Sigmoid colon (tissue), 4 donors: ENCODE data around the gene AFAP1.

Source experiments
- EP300 ChIP-seq, 4 donors: sonication (generic); formaldehyde crosslinking; IDR thresholded peaks; one replicate each; pipeline ENCODE4 v1.6.1; 2017; ENCODE audit warnings: antibody characterized with exemption in 4 of 4
- POLR2A ChIP-seq, 2 donors: fragments of 450-650 bp; IDR thresholded peaks; one replicate each; pipeline ENCODE4 v1.6.1; 2016; ENCODE audit warnings: antibody characterized with exemption in 2 of 2, mild to moderate bottlenecking in 2 of 2, moderate library complexity in 2 of 2
- POLR2AphosphoS5 ChIP-seq, 4 donors: sonication (generic); formaldehyde crosslinking; IDR thresholded peaks; one replicate each; pipeline ENCODE4 v1.6.1; 2017; ENCODE audit warnings: antibody characterized with exemption in 4 of 4
- TF ChIP-seq, protein P1 (sequence below), 4 experiments: fragments of 450-650 bp in 3 of 4; fragments of 200-600 bp in 1 of 4; IDR thresholded peaks; one replicate each; pipeline ENCODE4 v1.5.1; 2016 to 2019; ENCODE audit warnings: antibody characterized with exemption in 4 of 4, mild to moderate bottlenecking in 3 of 4, moderate library complexity in 2 of 4

DNA sequence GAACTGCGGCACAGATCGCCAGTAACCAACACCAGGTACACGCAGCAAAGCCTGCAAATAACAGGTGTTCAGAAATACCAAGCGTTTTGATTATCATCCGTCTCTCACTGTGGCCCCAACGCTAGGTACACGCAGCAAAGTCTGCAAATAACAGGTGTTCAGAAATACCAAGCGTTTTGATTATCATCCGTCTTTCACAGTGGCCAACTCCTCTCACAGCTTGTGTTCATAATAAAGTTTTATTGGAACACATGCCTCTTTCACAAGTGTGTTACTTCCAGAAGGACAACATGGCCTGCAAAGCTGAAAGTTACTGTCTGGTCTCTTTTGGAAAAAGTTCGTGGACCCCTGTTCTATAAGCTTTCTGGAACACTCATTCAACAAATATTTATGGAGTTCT is 153.1 kb downstream of the AFAP1 start:
- TF ChIP-seq POLR2A (IDR thresholded peaks at IDR 0.05): no peak
- TF ChIP-seq POLR2AphosphoS5 (IDR thresholded peaks at IDR 0.05): no peak
- TF ChIP-seq, protein P1, sequence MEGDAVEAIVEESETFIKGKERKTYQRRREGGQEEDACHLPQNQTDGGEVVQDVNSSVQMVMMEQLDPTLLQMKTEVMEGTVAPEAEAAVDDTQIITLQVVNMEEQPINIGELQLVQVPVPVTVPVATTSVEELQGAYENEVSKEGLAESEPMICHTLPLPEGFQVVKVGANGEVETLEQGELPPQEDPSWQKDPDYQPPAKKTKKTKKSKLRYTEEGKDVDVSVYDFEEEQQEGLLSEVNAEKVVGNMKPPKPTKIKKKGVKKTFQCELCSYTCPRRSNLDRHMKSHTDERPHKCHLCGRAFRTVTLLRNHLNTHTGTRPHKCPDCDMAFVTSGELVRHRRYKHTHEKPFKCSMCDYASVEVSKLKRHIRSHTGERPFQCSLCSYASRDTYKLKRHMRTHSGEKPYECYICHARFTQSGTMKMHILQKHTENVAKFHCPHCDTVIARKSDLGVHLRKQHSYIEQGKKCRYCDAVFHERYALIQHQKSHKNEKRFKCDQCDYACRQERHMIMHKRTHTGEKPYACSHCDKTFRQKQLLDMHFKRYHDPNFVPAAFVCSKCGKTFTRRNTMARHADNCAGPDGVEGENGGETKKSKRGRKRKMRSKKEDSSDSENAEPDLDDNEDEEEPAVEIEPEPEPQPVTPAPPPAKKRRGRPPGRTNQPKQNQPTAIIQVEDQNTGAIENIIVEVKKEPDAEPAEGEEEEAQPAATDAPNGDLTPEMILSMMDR (IDR thresholded peaks at IDR 0.05): no peak
- no peak for TF ChIP-seq EP300 (IDR thresholded peaks at IDR 0.05)
